Endothelial cell of umbilical vein (primary cell): Measurements from ENCODE around the gene RPGR. TPM values are rescaled to one million over a fixed set of nuclear protein-coding genes. Genes with fewer than 3 reads are reported as not detected.
A peak's percentile ranks its signal among the peaks of the same experiment; 100 is the strongest.

ENCODE experiments used
- BruUV-seq: library from RNA; stranded (reverse); fragments of 400-500 nt; replicated peaks from 2 replicates; lab custom pipeline; 2021; lab: Mats Ljungman, UMichigan
- CTCF ChIA-PET: fragments of 300-600, 350-600 bp; sonication (Branson Sonifier 250); formaldehyde crosslinking; loops from one replicate; lab custom pipeline; 2021; ENCODE audit warnings: antibody characterized with exemption, inconsistent platforms; lab: Charles Lee
- POLR2A ChIA-PET: fragments of 300-600, 350-600 bp; sonication (Branson Sonifier 250); formaldehyde crosslinking; loops from one replicate; lab custom pipeline; 2021; ENCODE audit warnings: antibody characterized with exemption, inconsistent platforms; lab: Charles Lee
- DNase-seq: peaks from one replicate; pipeline ENCODE4 v3.0.0-alpha.2; 2011; ENCODE audit warnings: low read depth, low spot score
- FAIRE-seq: peaks from 2 replicates; lab custom pipeline; 2011; peaks lifted over from hg19 to GRCh38; lab: Jason Lieb, UNC
- H2AFZ ChIP-seq: 2 replicates; pipeline ENCODE4 v1.6.0; 2012; ENCODE audit warnings: low read depth, low read length, control low read depth, inconsistent platforms
- H3K27ac ChIP-seq: 2 replicates; pipeline ENCODE4 v1.5.1; 2011; ENCODE audit warnings: low read depth, mild to moderate bottlenecking, control low read depth, low read length, moderate library complexity; ENCODE audit not compliant: insufficient read depth
- H3K27me3 ChIP-seq, 2 experiments: 2 replicates each; pipeline versions ENCODE4 v1.6.0 to v1.6.1; 2011; ENCODE audit warnings: low read length in 2 of 2, mixed read lengths in 1 of 2; ENCODE audit not compliant: control insufficient read depth in 2 of 2, insufficient read depth in 2 of 2
- H3K36me3 ChIP-seq, 2 experiments: 2 replicates in 1 of 2; 3 replicates in 1 of 2; pipeline ENCODE4 v1.5.1; 2011; ENCODE audit warnings: low read length in 2 of 2, mild to moderate bottlenecking in 1 of 2, moderate library complexity in 1 of 2; ENCODE audit not compliant: control insufficient read depth in 2 of 2, insufficient read depth in 2 of 2; ENCODE audit errors: extremely low read depth in 1 of 2
- H3K4me1 ChIP-seq: 3 replicates; pipeline ENCODE4 v1.5.1; 2011; ENCODE audit warnings: mild to moderate bottlenecking, low read length; ENCODE audit not compliant: control insufficient read depth, insufficient read depth; ENCODE audit errors: extremely low read depth
- H3K4me2 ChIP-seq: 2 replicates; pipeline ENCODE4 v1.6.1; 2011; ENCODE audit warnings: low read length, control low read depth, mixed read lengths; ENCODE audit not compliant: insufficient read depth
- H3K4me3 ChIP-seq, 3 experiments: fragments of 200-600 bp in 1 of 3; sonication (generic), shearing (Covaris generic) in 1 of 3; replicated peaks in 1 of 3; 2 replicates each; pipeline ENCODE4 v1.5.1; 2011 to 2016; ENCODE audit warnings: control low read depth in 3 of 3, low read length in 3 of 3, mild to moderate bottlenecking in 2 of 3, inconsistent platforms in 1 of 3, low read depth in 1 of 3, moderate library complexity in 1 of 3; ENCODE audit not compliant: insufficient read depth in 1 of 3
- H3K79me2 ChIP-seq: 2 replicates; pipeline ENCODE4 v1.6.0; 2012; ENCODE audit warnings: low read length, inconsistent platforms; ENCODE audit not compliant: control insufficient read depth, insufficient read depth
- H3K9ac ChIP-seq: replicated peaks from 2 replicates; pipeline ENCODE3; 2011; ENCODE audit warnings: low read length, control low read depth; ENCODE audit not compliant: insufficient read depth; ENCODE audit errors: extremely low read depth
- H3K9me1 ChIP-seq: replicated peaks from 3 replicates; pipeline ENCODE4 v1.6.0; 2011; ENCODE audit warnings: mild to moderate bottlenecking, low read length; ENCODE audit not compliant: control insufficient read depth, insufficient read depth; ENCODE audit errors: extremely low read depth
- H3K9me3 ChIP-seq: replicated peaks from 2 replicates; pipeline ENCODE4 v1.5.1; 2012; ENCODE audit warnings: low read length, inconsistent platforms; ENCODE audit not compliant: control insufficient read depth, insufficient read depth
- H4K20me1 ChIP-seq: replicated peaks from 2 replicates; pipeline ENCODE3; 2011; ENCODE audit warnings: mild to moderate bottlenecking, low read length; ENCODE audit not compliant: control insufficient read depth, insufficient read depth; ENCODE audit errors: extremely low read depth
- EZH2 ChIP-seq: IDR thresholded peaks from 2 replicates; pipeline ENCODE4 v1.6.1; 2012; ENCODE audit warnings: borderline replicate concordance, low read depth, mild to moderate bottlenecking, moderate library complexity, low read length, inconsistent platforms; ENCODE audit not compliant: severe bottlenecking
- FOS ChIP-seq: IDR thresholded peaks from 2 replicates; pipeline ENCODE4 v1.6.1; 2011; ENCODE audit warnings: mild to moderate bottlenecking, low read length, moderate library complexity, borderline replicate concordance; ENCODE audit not compliant: insufficient read depth
- GATA2 ChIP-seq: IDR thresholded peaks from 2 replicates; pipeline ENCODE4 v1.7.0; 2011; ENCODE audit warnings: low read depth, mild to moderate bottlenecking, moderate library complexity, mixed read lengths, low read length; ENCODE audit not compliant: insufficient read length, insufficient read depth
- JUN ChIP-seq: IDR thresholded peaks from 2 replicates; pipeline ENCODE4 v1.6.1; 2011; ENCODE audit warnings: borderline replicate concordance, low read depth; ENCODE audit not compliant: insufficient read length, insufficient read depth
- MAX ChIP-seq: IDR thresholded peaks from 2 replicates; pipeline ENCODE4 v1.6.1; 2011; ENCODE audit not compliant: insufficient read depth, insufficient read length
- MYC ChIP-seq: IDR thresholded peaks from one replicate; pipeline ENCODE4 v1.6.1; 2011; ENCODE audit warnings: mild to moderate bottlenecking, low read depth, low read length
- POLR2A ChIP-seq: IDR thresholded peaks from 2 replicates; pipeline ENCODE4 v1.6.1; 2012; ENCODE audit warnings: low read depth, mild to moderate bottlenecking, control low read depth, low read length
- POLR2AphosphoS5 ChIP-seq: IDR thresholded peaks from 2 replicates; pipeline ENCODE4 v1.6.1; 2012; ENCODE audit warnings: low read depth, mild to moderate bottlenecking, control low read depth, low read length, moderate library complexity; ENCODE audit not compliant: insufficient read depth
- dilution Hi-C: fragments of 300-500 bp; cut with MboI; formaldehyde crosslinking; loops from one replicate; pipeline ENCODE4 v1.15.0; 2019; ENCODE audit warnings: low sequenced_read_pairs; ENCODE audit not compliant: extremely low pct_ligation_motif_present
- intact Hi-C: fragments of 100-400 bp; cut with micrococcal nuclease; formaldehyde crosslinking; loops from one replicate; pipeline ENCODE4 v1.10.0; 2022
- polyA plus RNA-seq, 4 experiments: library from polyadenylated mRNA; depleted of rRNA in 3 of 4; stranded (reverse) in 3 of 4; unstranded in 1 of 4; fragments of >200 nt; gene quantifications; 2 replicates each; pipeline versions ENCODE4 v1.2.1 to v1.2.3, GENCODE V29; 2011 to 2012; ENCODE audit warnings: missing spikeins in 1 of 4
- total RNA-seq: library from RNA; stranded (reverse); gene quantifications from 2 replicates; pipeline ENCODE4 v1.2.3, GENCODE V29; 2021
- TF ChIP-seq, protein P1 (sequence below), 2 donors: IDR thresholded peaks; 1 replicate in 1 of 2; 2 replicates in 1 of 2; pipeline ENCODE4 v1.5.1; 2011; ENCODE audit warnings: low read length in 2 of 2, mild to moderate bottlenecking in 2 of 2, moderate library complexity in 2 of 2, control low read depth in 1 of 2, inconsistent platforms in 1 of 2, low read depth in 1 of 2; ENCODE audit not compliant: insufficient read depth in 1 of 2; ENCODE audit errors: extremely low read depth in 1 of 2

RPGR gene
- total and polyA plus RNA-seq, 2 donors (not counting 3 experiments of a cell fraction or from before 2014, with no cell fraction given), result 2.7 to 24.0 TPM

- Histone ChIP-seq H3K4me3 (no peak overlapping the region), H2AFZ (no peak overlapping the region), H3K4me2 (no peak overlapping the region), H3K79me2 (no peaks in the 10 kb centered on the region), H3K27ac (peak overlapping the region; percentile 82), H3K9ac (no peak overlapping the region), H3K36me3 (no peaks in the 10 kb centered on the region), H3K9me1 (no peaks in the 10 kb centered on the region), H3K27me3 (no peaks in the 10 kb centered on the region), H3K9me3 (no peaks in the 10 kb centered on the region), H4K20me1 (no peaks in the 10 kb centered on the region), H3K4me1 (peaks cover 20% of the 10 kb centered on the region)
- intact Hi-C loops, result no loop called here
- CTCF ChIA-PET, result no interaction called here
- TF ChIP-seq POLR2AphosphoS5, result no peak
- TF ChIP-seq MYC, result no peak
- no peak for TF ChIP-seq JUN
- TF ChIP-seq, protein P1, sequence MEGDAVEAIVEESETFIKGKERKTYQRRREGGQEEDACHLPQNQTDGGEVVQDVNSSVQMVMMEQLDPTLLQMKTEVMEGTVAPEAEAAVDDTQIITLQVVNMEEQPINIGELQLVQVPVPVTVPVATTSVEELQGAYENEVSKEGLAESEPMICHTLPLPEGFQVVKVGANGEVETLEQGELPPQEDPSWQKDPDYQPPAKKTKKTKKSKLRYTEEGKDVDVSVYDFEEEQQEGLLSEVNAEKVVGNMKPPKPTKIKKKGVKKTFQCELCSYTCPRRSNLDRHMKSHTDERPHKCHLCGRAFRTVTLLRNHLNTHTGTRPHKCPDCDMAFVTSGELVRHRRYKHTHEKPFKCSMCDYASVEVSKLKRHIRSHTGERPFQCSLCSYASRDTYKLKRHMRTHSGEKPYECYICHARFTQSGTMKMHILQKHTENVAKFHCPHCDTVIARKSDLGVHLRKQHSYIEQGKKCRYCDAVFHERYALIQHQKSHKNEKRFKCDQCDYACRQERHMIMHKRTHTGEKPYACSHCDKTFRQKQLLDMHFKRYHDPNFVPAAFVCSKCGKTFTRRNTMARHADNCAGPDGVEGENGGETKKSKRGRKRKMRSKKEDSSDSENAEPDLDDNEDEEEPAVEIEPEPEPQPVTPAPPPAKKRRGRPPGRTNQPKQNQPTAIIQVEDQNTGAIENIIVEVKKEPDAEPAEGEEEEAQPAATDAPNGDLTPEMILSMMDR (IDR thresholded peaks at IDR 0.05; ENCODE audit: extremely low read depth in 1 of 2, insufficient read depth in 1 of 2, low read depth in 1 of 2, low read length in 2 of 2), result no peak
- no peak for TF ChIP-seq EZH2
- TF ChIP-seq MAX, result no peak
- TF ChIP-seq FOS, result no peak
- no peak for TF ChIP-seq GATA2
- no peak for TF ChIP-seq POLR2A
- POLR2A ChIA-PET, result no interaction called here
- dilution Hi-C loops, result no loop called here
- no peak for DNase-seq
- BruUV-seq, result no TSS peak
- peak; percentile 43 for FAIRE-seq
Observed at GRCh38 chrX:38313190-38313589, 14.1 kb downstream of the RPGR start.
